SW 1271 (cell line): ENCODE data around the gene LLGL2.

ENCODE experiments used
- DNase-seq, 2 experiments: peaks; one replicate each; lab custom pipeline; 2025; lab: John Stamatoyannopoulos, UW

LLGL2 gene

GRCh38 chr17:75614556-75615270 lies 89.2 kb downstream of the LLGL2 start:
- DNase-seq = no peak

- DNase-seq = no peak
These were observed 89.8 kb downstream of the LLGL2 start for GRCh38 chr17:75615301-75615700.

GRCh38 chr17:75616521-75617122 lies 91.1 kb downstream of the LLGL2 start:
- DNase-seq = no peak

- DNase-seq = no peak
These were observed 91.7 kb downstream of the LLGL2 start for GRCh38 chr17:75617218-75617617.

GRCh38 chr17:75617675-75618074 lies 92.2 kb downstream of the LLGL2 start:
- no peak for DNase-seq

GRCh38 chr17:75619506-75620431 lies 94.3 kb downstream of the LLGL2 start:
- DNase-seq = peak in 1 of 2 experiments; percentile 15

GRCh38 chr17:75621489-75621888 lies 96.0 kb downstream of the LLGL2 start:
- DNase-seq = no peak

- DNase-seq = no peak
These were observed 96.6 kb downstream of the LLGL2 start for GRCh38 chr17:75622076-75622475.

GRCh38 chr17:75622771-75623273 lies 97.3 kb downstream of the LLGL2 start:
- DNase-seq = no peak

GRCh38 chr17:75623386-75623785 lies 97.9 kb downstream of the LLGL2 start:
- DNase-seq = no peak

- no peak for DNase-seq
These were observed 98.5 kb downstream of the LLGL2 start for GRCh38 chr17:75624021-75624420.
